Lower lobe of right lung (tissue), 2 donors: ENCODE data around the gene NFX1. TPM values are rescaled to one million over a fixed set of nuclear protein-coding genes. Genes with fewer than 3 reads are reported as not detected.

Experiments
- ATAC-seq, 2 donors: fragments of 200-7000 bp; cut with Tn5 transposase; one replicate each; pipeline ENCODE4 v1.9.1; 2020 to 2022; ENCODE audit warnings: mild to moderate bottlenecking in 2 of 2, moderate library complexity in 2 of 2
- DNase-seq: peaks from one replicate; pipeline ENCODE4 v3.0.0-alpha.2; 2020
- H3K27ac ChIP-seq: fragments of 200-600 bp; one replicate; pipeline ENCODE4 v1.8.0; 2022
- H3K27me3 ChIP-seq: fragments of 200-600 bp; one replicate; pipeline ENCODE4 v1.8.0; 2022; ENCODE audit warnings: low read depth
- H3K36me3 ChIP-seq: fragments of 200-600 bp; one replicate; pipeline ENCODE4 v1.8.0; 2022; ENCODE audit warnings: mild to moderate bottlenecking
- H3K4me1 ChIP-seq: fragments of 200-600 bp; one replicate; pipeline ENCODE4 v1.8.0; 2022
- H3K4me3 ChIP-seq: fragments of 200-600 bp; one replicate; pipeline ENCODE4 v1.8.0; 2022; ENCODE audit warnings: mild to moderate bottlenecking
- H3K9me3 ChIP-seq: fragments of 200-600 bp; one replicate; pipeline ENCODE4 v1.8.0; 2022
- CTCF ChIP-seq: fragments of 200-600 bp; IDR thresholded peaks from one replicate; pipeline ENCODE4 v1.8.0; 2022; ENCODE audit warnings: antibody characterized with exemption, mild to moderate bottlenecking
- intact Hi-C: fragments of 100-400 bp; cut with DNase I; formaldehyde crosslinking; loops from one replicate; pipeline ENCODE4 v1.11.0; 2022
- total RNA-seq: library from RNA; stranded (reverse); fragmentation: NEBNext Ultra II Directional; extraction: Animal tissue kit (Norgen Biotek cat#: 25700); gene quantifications from one replicate; pipeline ENCODE4 v1.2.1, GENCODE V29; 2021
- donor health status: DM: no; HTN: yes; CAD: no; lungs with severe emphysema.

NFX1 gene
- total RNA-seq, 1 donor from 2014 or later, result 36.2 TPM

GRCh38 chr9:33270146-33270545 is 20.2 kb upstream of the NFX1 start:
- peaks cover 94% of the 10 kb centered on the region for H3K36me3 ChIP-seq

GRCh38 chr9:33272061-33272460 is 18.3 kb upstream of the NFX1 start:
- no peak overlapping the region for H3K4me3 ChIP-seq
- no peak for ATAC-seq
- intact Hi-C loops, result no loop called here
- H3K4me1 ChIP-seq, result no peaks in the 10 kb centered on the region
- DNase-seq, result no peak
- TF ChIP-seq CTCF, result no peak
- peaks cover 100% of the 10 kb centered on the region for H3K36me3 ChIP-seq
- no peak overlapping the region for H3K27ac ChIP-seq
- no peaks in the 10 kb centered on the region for H3K27me3 ChIP-seq
- no peaks in the 10 kb centered on the region for H3K9me3 ChIP-seq

More at GRCh38 chr9:33270146-33270545, 20.2 kb upstream of the NFX1 start:
- intact Hi-C loops, result no loop called here
- ATAC-seq, result no peak
- H3K27ac ChIP-seq, result no peak overlapping the region
- no peak for DNase-seq
- H3K27me3 ChIP-seq, result no peaks in the 10 kb centered on the region
- no peak overlapping the region for H3K4me3 ChIP-seq
- H3K4me1 ChIP-seq, result peaks cover 15% of the 10 kb centered on the region
- no peaks in the 10 kb centered on the region for H3K9me3 ChIP-seq
- TF ChIP-seq CTCF, result no peak

DNA sequence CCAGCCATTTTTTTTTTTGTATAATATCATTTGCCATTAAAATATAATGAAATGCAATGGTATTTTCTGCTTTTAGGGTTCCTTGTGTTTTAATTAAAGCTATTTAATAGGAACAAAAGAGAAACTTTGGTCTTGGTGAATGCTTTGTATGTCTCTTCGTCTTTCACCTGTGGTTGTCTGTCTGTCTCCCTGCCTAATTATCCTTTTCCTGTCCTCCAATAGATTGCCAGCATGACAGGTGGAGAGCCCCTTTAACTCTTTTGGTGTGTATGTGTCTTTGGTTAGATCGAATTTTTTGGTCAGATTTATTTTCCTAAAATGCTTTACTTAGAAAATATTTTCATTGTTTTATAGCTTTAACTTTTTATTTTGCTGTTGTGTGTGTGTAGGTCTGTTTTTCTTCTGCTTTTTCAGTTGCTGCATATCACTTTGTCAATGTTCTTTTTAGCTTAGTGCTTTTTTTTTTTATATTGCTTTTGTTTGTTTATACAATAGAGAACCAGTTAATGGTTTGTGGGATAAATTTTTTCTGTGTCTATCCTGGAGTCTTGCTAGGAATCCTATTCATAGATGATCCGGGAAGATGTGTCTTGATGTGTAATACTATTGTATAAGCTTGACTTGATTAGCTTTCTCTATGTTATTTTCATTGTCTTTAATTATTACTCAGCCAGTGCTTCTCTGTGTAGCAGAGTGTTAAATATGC is 16.9 kb upstream of the NFX1 start:
- Histone ChIP-seq H3K27me3 (no peaks in the 10 kb centered on the region), H3K4me3 (no peak overlapping the region), H3K4me1 (no peaks in the 10 kb centered on the region), H3K36me3 (peaks cover 100% of the 10 kb centered on the region), H3K9me3 (no peaks in the 10 kb centered on the region), H3K27ac (no peak overlapping the region)
- DNase-seq (no peak), ATAC-seq (no peak)
- intact Hi-C loops, result no loop called here
- no peak for TF ChIP-seq CTCF

- ATAC-seq (no peak), DNase-seq (no peak)
- no peak overlapping the region for H3K27ac ChIP-seq
- peaks cover 100% of the 10 kb centered on the region for H3K36me3 ChIP-seq
- no peaks in the 10 kb centered on the region for H3K9me3 ChIP-seq
- no peak overlapping the region for H3K4me3 ChIP-seq
- intact Hi-C loops, result no loop called here
- no peaks in the 10 kb centered on the region for H3K27me3 ChIP-seq
- no peak for TF ChIP-seq CTCF
- H3K4me1 ChIP-seq, result no peaks in the 10 kb centered on the region
Observed at GRCh38 chr9:33273972-33274328, 16.4 kb upstream of the NFX1 start.

DNA sequence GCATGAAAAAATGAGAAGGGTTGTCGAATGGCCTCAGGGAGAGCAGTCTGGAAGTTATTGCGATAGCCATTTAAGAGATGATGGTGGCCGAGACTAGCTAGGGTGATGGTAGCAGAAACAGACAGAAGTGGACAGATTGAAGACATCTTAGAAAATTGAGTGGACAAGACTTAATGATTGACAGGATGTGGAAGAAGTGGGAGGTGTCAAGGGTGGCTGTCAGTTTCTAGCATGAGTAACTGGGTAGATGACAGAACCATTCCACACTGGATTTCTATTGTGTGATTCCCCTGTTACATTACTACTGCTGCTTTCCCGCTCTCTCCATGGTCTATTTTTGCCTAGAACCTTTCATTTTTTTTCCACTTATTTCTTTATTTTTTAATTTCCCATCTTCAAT is 12.8 kb upstream of the NFX1 start:
- Histone ChIP-seq H3K36me3 (peaks cover 100% of the 10 kb centered on the region), H3K4me1 (no peaks in the 10 kb centered on the region), H3K27ac (no peak overlapping the region), H3K27me3 (no peaks in the 10 kb centered on the region), H3K4me3 (no peak overlapping the region), H3K9me3 (no peaks in the 10 kb centered on the region)
- no peak for TF ChIP-seq CTCF
- no peak for ATAC-seq
- intact Hi-C loops, result no loop called here
- no peak for DNase-seq
